NCI-H2227 treated with DMSO at 0.1 percent for 48 hours (cell line): ENCODE data around the gene ABHD17A.

Experiments used
- DNase-seq: peaks from one replicate; lab custom pipeline; 2025; lab: John Stamatoyannopoulos, UW

ABHD17A gene

DNA sequence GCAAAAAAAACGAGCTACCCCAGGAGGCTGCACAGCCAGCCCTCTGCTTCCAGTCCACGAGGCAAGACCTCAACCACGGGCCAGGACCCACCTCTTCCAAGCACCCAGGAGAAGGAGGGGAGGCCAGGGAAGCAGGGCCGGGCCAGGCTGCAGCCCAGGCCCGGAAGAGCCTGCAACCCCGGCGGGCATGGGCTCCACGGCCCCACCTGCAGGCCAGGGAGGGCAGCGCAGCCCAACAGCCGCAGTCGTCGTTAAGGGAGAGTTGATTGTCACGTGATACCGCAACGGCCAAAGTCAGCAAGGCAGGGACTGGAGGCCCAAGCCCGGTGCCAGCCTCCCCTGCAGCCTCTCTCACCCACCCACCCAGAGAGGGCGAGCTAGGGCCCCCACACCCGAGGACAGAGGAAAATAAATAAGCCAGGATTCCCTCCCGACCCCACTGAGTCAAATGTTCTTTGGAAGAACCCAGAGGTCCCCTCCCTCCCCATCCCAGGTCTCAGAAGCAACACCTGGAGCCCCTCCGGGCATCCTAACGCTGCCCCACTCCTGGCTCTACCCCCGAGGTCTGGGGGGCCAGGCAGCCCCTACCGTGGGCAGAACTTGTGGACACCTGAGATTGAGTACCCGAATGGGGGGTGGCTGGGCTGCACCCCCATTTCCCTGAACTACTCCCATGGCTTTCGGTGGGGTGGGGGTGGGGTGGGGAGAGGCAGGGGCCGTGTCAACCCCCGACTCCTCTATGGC, 31.8 kb downstream of the ABHD17A start:
- DNase-seq: no peak

- no peak for DNase-seq
Observed at GRCh38 chr19:1852581-1853128, 32.6 kb downstream of the ABHD17A start.

- DNase-seq: no peak
Observed at GRCh38 chr19:1851654-1852580, 33.4 kb downstream of the ABHD17A start.

GRCh38 chr19:1850809-1851653, 34.3 kb downstream of the ABHD17A start:
- DNase-seq: no peak

DNA sequence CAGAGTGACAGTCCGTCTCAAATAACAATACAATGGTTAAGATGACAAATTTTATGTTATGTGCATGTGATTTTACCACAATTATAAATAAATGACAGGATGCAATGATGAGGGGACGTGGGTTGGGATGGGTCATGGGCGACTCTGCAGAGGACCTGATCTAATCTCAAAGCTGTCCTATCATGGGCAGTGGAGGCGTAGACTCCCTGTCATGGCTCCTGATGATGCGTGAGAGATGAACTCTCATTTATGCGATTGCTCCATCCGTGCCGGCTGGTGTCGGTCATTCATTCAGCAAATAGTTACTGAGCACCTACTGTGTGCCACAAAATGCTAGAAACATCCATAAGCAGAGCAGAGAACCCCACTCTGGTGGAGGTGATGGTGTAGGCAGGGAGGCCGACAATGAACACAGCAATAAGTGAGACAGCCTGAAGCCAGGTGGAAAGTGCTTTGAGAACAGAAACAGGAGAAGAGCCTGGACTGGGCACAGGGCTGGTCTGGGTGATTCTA, 35.4 kb downstream of the ABHD17A start:
- DNase-seq: no peak

DNA sequence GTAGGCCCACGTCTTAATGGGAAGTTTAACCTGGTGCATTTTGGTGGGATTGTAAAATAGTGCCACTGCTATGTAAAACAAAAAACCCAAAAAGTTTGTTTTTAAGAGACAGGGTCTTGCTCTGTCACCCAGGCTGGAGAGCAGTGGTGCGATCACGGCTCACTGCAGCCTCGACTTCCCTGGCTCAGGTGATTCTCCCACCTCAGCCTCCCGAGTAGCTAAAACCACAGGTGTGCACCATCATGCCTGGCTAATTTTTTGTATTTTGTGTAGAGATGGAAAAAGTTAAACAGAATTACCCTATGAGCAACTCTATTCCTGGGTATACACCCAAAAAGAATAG, 36.2 kb downstream of the ABHD17A start:
- DNase-seq: no peak

DNA sequence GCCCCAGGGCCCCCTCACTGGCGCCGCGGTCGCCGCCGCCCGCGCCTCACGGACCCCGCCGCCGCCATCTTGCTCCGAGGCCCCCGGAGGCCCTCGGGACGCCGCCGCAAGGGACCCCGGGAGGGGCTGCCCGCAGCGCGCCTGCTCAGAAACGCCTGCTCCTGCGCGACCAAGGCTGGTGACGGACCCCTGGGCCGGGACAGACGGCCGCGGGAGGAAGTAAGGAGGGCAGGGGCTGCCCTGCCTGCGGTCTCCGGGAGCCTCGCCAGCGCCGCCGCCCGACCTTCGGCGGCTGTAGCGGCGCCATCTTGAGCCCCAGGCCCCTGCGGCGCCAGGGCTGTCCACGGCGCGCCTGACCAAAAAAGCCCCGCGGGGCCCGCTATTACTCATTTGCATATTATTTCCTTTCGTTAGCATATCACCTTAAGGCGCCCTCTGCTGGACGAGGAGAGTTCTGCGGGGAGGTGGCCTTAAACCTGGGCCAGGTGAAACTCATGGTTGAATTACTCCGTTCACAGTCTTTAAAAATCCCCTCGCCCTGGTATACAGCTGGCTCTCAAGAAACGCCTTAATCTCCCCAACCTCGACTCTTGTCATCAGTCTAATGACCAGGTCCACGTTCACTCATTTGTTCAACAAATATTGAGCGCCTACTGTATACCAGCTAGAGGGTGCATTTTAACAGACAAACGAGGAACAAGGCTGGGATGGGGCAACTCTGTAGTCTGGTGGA, 36.7 kb downstream of the ABHD17A start, which contains the start of gene REXO1:
REXO1 (minus strand) TSS at position 85 of the 733 bp plus-strand sequence. CDS start 125 bp downstream, outside the sequence.
- DNase-seq: peak; percentile 85

GRCh38 chr19:1847684-1848398, 37.5 kb downstream of the ABHD17A start:
- no peak for DNase-seq

DNA sequence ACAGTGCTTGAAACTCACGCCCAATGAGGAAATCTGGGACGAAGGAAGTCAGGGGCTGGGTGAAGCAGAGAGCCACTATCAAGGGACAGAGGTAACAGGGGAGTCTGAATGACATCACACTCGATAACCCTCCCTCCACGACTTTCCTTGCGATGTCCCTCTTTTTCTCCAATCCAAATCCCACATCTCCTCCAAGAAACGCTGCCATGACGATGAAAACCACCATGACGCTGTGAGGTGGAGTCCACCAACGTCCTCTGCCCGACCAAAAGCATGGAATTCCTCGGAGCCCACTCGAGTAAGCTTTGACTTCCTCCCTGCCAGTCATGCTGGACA, 38.0 kb downstream of the ABHD17A start:
- no peak for DNase-seq

DNA sequence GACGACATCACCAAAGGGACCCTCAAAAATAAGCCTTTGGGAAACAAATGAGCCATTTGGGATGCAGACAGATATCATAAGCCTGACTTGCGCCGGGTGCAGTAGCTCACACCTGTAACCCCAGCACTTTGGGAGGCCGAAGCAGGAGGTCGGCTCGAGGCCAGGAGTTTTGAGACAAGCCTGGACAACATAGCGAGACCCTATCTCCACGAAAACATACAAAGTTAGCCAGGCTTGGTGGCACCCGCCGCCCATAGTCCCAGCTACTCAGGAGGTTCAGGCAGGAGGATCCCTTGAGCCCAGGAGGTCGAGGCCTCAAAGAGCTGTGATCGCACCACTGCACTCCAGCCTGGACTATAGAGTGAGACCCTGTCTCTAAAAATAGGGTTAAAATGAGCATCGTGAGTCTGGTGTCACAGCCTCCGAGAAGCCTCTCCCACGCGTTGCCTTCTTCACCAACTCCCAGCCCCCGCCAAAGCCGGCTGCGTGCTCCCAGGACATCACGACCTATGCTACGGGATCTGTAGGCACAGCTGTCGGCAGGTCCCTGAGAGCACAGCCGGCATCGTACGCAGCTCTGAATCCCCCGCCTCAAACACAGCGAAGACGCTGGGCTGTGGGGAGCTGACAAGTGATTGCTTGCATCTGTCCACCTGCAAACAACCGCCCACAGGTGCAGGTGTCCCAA, 38.6 kb downstream of the ABHD17A start:
- DNase-seq: no peak

GRCh38 chr19:1845642-1846041, 39.7 kb downstream of the ABHD17A start:
- no peak for DNase-seq

DNA sequence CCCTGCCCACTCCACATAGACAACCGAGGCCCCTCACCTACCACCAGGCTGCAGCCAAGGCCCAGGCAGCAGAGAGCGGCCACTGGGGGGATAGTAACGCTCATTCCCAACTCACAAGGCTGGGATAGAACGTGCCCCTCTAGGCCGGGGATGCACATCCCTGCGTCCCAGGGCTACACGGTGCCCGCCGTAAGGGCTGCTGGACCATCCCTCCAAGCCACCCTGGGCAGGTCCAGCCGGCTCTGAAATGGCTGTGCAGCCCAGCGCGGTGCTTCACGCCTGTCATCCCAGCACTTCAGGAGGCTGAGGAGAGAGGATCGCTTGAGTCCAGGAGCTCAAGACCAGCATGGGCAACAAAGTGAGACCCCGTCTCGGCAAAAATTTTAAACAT, 40.2 kb downstream of the ABHD17A start:
- DNase-seq: no peak

DNA sequence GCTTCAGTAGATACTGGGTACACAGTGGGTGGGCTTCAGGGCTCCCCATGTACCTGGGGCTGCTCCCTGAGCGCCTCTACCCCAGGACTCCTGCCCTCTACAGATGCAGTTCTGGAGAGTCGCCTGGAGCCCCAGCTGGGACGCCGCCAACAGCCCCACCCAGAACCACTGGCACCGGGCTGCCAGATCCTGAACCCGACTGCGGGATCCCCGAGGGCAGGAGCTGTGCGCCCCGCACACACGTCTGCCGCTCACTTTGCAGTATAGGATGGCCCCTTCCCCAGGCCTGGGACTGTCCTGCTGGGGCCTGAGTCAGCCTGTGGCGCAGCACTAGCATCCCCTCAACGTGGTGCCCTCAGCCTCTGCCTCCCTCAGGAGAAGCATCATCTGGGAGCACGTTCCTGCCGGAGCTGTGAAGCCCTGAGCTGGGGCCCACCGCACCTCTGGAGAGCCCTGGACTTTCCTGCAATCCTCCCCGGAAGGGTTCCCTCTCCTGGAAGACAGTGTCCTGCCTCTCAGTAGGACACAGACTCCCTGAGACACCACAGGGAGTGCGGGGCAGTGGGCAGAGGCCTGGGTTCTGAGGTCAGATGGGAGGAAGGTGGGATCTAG, 40.7 kb downstream of the ABHD17A start:
- DNase-seq: no peak

DNA sequence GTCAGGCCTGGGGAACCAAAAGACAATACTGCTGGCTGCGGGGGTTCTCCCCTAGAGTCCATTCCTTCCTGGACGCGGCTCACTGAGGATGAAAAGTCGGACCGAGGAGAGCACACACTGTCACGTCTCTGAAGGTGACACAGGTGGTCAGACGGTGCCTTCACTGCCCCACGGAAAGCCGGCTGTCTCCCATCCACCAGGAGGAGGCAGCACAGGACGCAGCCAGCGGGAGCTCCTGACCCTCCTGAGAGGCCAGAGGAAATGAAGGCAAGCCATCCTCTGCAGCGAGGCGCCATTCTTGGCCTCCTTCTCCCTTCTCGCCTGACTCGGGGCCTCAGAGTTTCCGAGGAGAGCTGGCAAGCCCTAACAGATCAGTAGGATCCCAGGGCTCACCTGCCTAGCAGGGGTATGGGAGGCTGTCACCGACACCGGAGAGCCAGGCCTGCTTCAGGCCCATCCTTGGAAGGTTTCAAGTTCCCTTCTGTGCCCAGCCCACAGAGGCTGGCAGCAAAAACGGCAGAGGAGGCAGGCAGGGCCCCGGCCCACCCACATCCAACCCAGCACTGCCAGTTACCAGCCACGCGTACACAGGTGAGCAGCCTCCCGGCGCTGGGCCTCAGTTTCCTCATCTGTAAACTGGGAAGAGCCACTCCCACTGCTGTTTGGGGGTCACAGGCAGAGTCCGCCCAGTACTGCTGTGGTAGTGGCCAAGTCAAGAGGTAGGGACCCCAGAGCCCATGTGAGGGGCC, 41.5 kb downstream of the ABHD17A start:
- DNase-seq: no peak

GRCh38 chr19:1843116-1843515, 42.2 kb downstream of the ABHD17A start:
- DNase-seq: no peak

- no peak for DNase-seq
Observed at GRCh38 chr19:1841209-1841924, 43.9 kb downstream of the ABHD17A start.

GRCh38 chr19:1840541-1841115, 44.7 kb downstream of the ABHD17A start:
- no peak for DNase-seq
